SK-N-SH (cell line): ENCODE results near the gene GAN. TPM values are rescaled to one million over a fixed set of nuclear protein-coding genes. Genes with fewer than 3 reads are reported as not detected.

Source experiments
- CTCF ChIA-PET: fragments of 300-600, 350-600 bp; formaldehyde crosslinking; extraction: SDS; loops from one replicate; lab custom pipeline; 2021; lab: Yijun Ruan, JAX
- POLR2A ChIA-PET: fragments of 350-600 bp; sonication (Branson Sonifier 250); formaldehyde crosslinking; extraction: SDS; loops from one replicate; lab custom pipeline; 2020; ENCODE audit warnings: antibody characterized with exemption, inconsistent platforms; lab: Yijun Ruan, JAX
- DNase-seq: peaks from one replicate; pipeline ENCODE4 v3.0.0; 2012
- H2AFZ ChIP-seq: fragments of 200-600 bp; sonication (generic); 2 replicates; pipeline ENCODE4 v1.8.1; 2016; ENCODE audit warnings: antibody characterized with exemption, mild to moderate bottlenecking, low read depth
- H3F3A ChIP-seq: fragments of 200-600 bp; sonication (generic); replicated peaks from 2 replicates; pipeline ENCODE3; 2016; ENCODE audit warnings: antibody characterized with exemption, mild to moderate bottlenecking; ENCODE audit not compliant: insufficient read depth
- H3K27ac ChIP-seq, 2 experiments: fragments of 200-500 bp in 1 of 2; fragments of 200-600 bp in 1 of 2; sonication (Bioruptor generic) in 1 of 2; sonication (generic), shearing (Covaris generic) in 1 of 2; 2 replicates each; pipeline versions ENCODE4 v1.5.1 to v1.6.1; 2014 to 2016; ENCODE audit warnings: low read depth in 2 of 2, inconsistent platforms in 1 of 2, low read length in 1 of 2, mild to moderate bottlenecking in 1 of 2, mixed read lengths in 1 of 2
- H3K27me3 ChIP-seq: fragments of 200-600 bp; sonication (generic), shearing (Covaris generic); 2 replicates; pipeline ENCODE4 v1.6.1; 2016; ENCODE audit warnings: mixed run types; ENCODE audit not compliant: insufficient read depth
- H3K36me3 ChIP-seq, 2 experiments: fragments of 200-500 bp in 1 of 2; fragments of 200-600 bp in 1 of 2; sonication (Bioruptor generic) in 1 of 2; sonication (generic) in 1 of 2; replicated peaks in 1 of 2; 2 replicates each; pipeline versions ENCODE3 to v1.5.1; 2014 to 2016; ENCODE audit warnings: low read length in 1 of 2, mild to moderate bottlenecking in 1 of 2; ENCODE audit not compliant: insufficient read depth in 2 of 2, control insufficient read depth in 1 of 2
- H3K4me1 ChIP-seq, 2 experiments: fragments of 200-500 bp in 1 of 2; fragments of 200-600 bp in 1 of 2; sonication (Bioruptor generic) in 1 of 2; sonication (generic), shearing (Covaris generic) in 1 of 2; 2 replicates each; pipeline versions ENCODE4 v1.5.1 to v1.6.1; 2014 to 2016; ENCODE audit warnings: low read depth in 1 of 2, low read length in 1 of 2, mixed run types in 1 of 2; ENCODE audit not compliant: insufficient read depth in 2 of 2, control insufficient read depth in 1 of 2
- H3K4me2 ChIP-seq: fragments of 200-600 bp; sonication (generic), shearing (Covaris generic); 2 replicates; pipeline ENCODE4 v1.6.1; 2017; ENCODE audit warnings: mixed run types
- H3K4me3 ChIP-seq, 2 experiments: fragments of 200-500 bp in 1 of 2; fragments of 200-600 bp in 1 of 2; sonication (Bioruptor generic) in 1 of 2; sonication (generic), shearing (Covaris generic) in 1 of 2; 2 replicates each; pipeline versions ENCODE4 v1.5.1 to v1.8.1; 2014 to 2016; ENCODE audit warnings: low read depth in 2 of 2, inconsistent platforms in 1 of 2, low read length in 1 of 2, mild to moderate bottlenecking in 1 of 2, mixed read lengths in 1 of 2, moderate library complexity in 1 of 2
- H3K79me2 ChIP-seq: fragments of 200-600 bp; sonication (generic); 2 replicates; pipeline ENCODE4 v1.8.1; 2017; ENCODE audit warnings: mild to moderate bottlenecking; ENCODE audit not compliant: insufficient read depth
- H3K9ac ChIP-seq: fragments of 200-600 bp; sonication (generic); 2 replicates; pipeline ENCODE4 v1.6.1; 2017; ENCODE audit warnings: mixed run types
- H3K9me2 ChIP-seq: fragments of 200-600 bp; sonication (generic); 2 replicates; pipeline ENCODE4 v1.6.1; 2017; ENCODE audit warnings: mixed run types
- H3K9me3 ChIP-seq: fragments of 200-600 bp; sonication (generic); 2 replicates; pipeline ENCODE4 v1.6.1; 2017; ENCODE audit warnings: mixed run types, mild to moderate bottlenecking, moderate library complexity
- H4K20me1 ChIP-seq: fragments of 200-600 bp; sonication (generic); 2 replicates; pipeline ENCODE4 v1.6.1; 2017; ENCODE audit warnings: mild to moderate bottlenecking, mixed run types; ENCODE audit not compliant: insufficient read depth
- FOSL2 ChIP-seq: IDR thresholded peaks from 2 replicates; pipeline ENCODE4 v1.4.0; 2012; ENCODE audit warnings: low read depth, mild to moderate bottlenecking, moderate library complexity, borderline replicate concordance
- GATA2 ChIP-seq: sonication (generic); formaldehyde crosslinking; IDR thresholded peaks from 2 replicates; pipeline ENCODE4 v1.5.0; 2020; ENCODE audit warnings: mild to moderate bottlenecking, missing genetic modification reagents
- JUND ChIP-seq: IDR thresholded peaks from 2 replicates; pipeline ENCODE4 v1.4.0; 2012
- MEF2A ChIP-seq: IDR thresholded peaks from 2 replicates; pipeline ENCODE4 v1.4.0; 2012; ENCODE audit warnings: low read depth, borderline replicate concordance
- NFIC ChIP-seq: IDR thresholded peaks from 2 replicates; pipeline ENCODE4 v1.4.0; 2012; ENCODE audit warnings: borderline replicate concordance
- RCOR1 ChIP-seq: fragments of 150-350 bp; IDR thresholded peaks from 2 replicates; pipeline ENCODE4 v1.6.1; 2017; ENCODE audit warnings: antibody characterized with exemption, low read length
- REST ChIP-seq: IDR thresholded peaks from 2 replicates; pipeline ENCODE4 v1.6.1; 2012; ENCODE audit warnings: mild to moderate bottlenecking, low read depth, low read length, moderate library complexity
- TAF1 ChIP-seq: IDR thresholded peaks from 2 replicates; pipeline ENCODE4 v1.6.1; 2012; ENCODE audit warnings: low read depth, mild to moderate bottlenecking, low read length, moderate library complexity, borderline replicate concordance
- WGBS: methylation state at CpG from one replicate; pipeline ENCODE4 v1.1.6; 2017; ENCODE audit warnings: low lambda C conversion rate; 5-methylcytosine and 5-hydroxymethylcytosine counted together
- polyA plus RNA-seq, 3 experiments: library from polyadenylated mRNA; depleted of rRNA; stranded (reverse); fragments of >200 nt; gene quantifications; 2 replicates each; pipeline ENCODE4 v1.2.3, GENCODE V29; 2012
- TF ChIP-seq, protein P1 (sequence below): fragments of 150-350 bp; IDR thresholded peaks from 2 replicates; pipeline ENCODE4 v1.6.1; 2017; ENCODE audit warnings: antibody characterized with exemption, low read length, low read depth, borderline replicate concordance
- TF ChIP-seq, protein P2 (sequence below): IDR thresholded peaks from 2 replicates; pipeline ENCODE4 v1.4.0; 2012; ENCODE audit warnings: low read depth, borderline replicate concordance
- TF ChIP-seq, protein P3 (sequence below): fragments of 150-350 bp; IDR thresholded peaks from 2 replicates; pipeline ENCODE4 v1.6.1; 2016; ENCODE audit warnings: mild to moderate bottlenecking, low read depth, low read length
- TF ChIP-seq, protein P4 (sequence below): IDR thresholded peaks from 2 replicates; pipeline ENCODE4 v1.4.0; 2012; ENCODE audit warnings: low read depth, borderline replicate concordance

Gene GAN
- polyA plus RNA-seq, 1 of the 3 experiments (the other 2 are of a cell fraction), result 0.79 TPM

- Histone ChIP-seq H3K4me1 (no peaks in the 10 kb centered on the region; a peak in 1 of 4 replicates), H4K20me1 (no peaks in the 10 kb centered on the region), H3F3A (no peaks in the 10 kb centered on the region), H3K9me2 (no peaks in the 10 kb centered on the region), H3K4me2 (no peak overlapping the region), H3K36me3 (no peaks in the 10 kb centered on the region), H3K27ac (no peak overlapping the region), H3K9me3 (no peaks in the 10 kb centered on the region), H2AFZ (no peak overlapping the region), H3K79me2 (no peaks in the 10 kb centered on the region), H3K27me3 (no peaks in the 10 kb centered on the region), H3K4me3 (no peak overlapping the region), H3K9ac (no peak overlapping the region)
- TF ChIP-seq, protein P1, sequence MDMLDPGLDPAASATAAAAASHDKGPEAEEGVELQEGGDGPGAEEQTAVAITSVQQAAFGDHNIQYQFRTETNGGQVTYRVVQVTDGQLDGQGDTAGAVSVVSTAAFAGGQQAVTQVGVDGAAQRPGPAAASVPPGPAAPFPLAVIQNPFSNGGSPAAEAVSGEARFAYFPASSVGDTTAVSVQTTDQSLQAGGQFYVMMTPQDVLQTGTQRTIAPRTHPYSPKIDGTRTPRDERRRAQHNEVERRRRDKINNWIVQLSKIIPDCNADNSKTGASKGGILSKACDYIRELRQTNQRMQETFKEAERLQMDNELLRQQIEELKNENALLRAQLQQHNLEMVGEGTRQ, result no peak
- TF ChIP-seq TAF1 (no peak), GATA2 (CRISPR knock-in tag) (no peak), FOSL2 (no peak), RCOR1 (no peak), REST (no peak), JUND (no peak), NFIC (no peak), MEF2A (no peak)
- TF ChIP-seq, protein P2, sequence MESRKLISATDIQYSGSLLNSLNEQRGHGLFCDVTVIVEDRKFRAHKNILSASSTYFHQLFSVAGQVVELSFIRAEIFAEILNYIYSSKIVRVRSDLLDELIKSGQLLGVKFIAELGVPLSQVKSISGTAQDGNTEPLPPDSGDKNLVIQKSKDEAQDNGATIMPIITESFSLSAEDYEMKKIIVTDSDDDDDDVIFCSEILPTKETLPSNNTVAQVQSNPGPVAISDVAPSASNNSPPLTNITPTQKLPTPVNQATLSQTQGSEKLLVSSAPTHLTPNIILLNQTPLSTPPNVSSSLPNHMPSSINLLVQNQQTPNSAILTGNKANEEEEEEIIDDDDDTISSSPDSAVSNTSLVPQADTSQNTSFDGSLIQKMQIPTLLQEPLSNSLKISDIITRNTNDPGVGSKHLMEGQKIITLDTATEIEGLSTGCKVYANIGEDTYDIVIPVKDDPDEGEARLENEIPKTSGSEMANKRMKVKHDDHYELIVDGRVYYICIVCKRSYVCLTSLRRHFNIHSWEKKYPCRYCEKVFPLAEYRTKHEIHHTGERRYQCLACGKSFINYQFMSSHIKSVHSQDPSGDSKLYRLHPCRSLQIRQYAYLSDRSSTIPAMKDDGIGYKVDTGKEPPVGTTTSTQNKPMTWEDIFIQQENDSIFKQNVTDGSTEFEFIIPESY, result no peak
- TF ChIP-seq, protein P3, sequence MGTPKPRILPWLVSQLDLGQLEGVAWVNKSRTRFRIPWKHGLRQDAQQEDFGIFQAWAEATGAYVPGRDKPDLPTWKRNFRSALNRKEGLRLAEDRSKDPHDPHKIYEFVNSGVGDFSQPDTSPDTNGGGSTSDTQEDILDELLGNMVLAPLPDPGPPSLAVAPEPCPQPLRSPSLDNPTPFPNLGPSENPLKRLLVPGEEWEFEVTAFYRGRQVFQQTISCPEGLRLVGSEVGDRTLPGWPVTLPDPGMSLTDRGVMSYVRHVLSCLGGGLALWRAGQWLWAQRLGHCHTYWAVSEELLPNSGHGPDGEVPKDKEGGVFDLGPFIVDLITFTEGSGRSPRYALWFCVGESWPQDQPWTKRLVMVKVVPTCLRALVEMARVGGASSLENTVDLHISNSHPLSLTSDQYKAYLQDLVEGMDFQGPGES, result no peak
- TF ChIP-seq, protein P4, sequence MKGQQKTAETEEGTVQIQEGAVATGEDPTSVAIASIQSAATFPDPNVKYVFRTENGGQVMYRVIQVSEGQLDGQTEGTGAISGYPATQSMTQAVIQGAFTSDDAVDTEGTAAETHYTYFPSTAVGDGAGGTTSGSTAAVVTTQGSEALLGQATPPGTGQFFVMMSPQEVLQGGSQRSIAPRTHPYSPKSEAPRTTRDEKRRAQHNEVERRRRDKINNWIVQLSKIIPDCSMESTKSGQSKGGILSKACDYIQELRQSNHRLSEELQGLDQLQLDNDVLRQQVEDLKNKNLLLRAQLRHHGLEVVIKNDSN, result no peak
- no peak for DNase-seq
- WGBS, result 69% methylated on average over 5 of the region's 7 CpGs
- ChIA-PET POLR2A (no interaction called here), CTCF (interaction anchor here (2.4 kb wide), 1 partner anchor 62 kb away, joined by 6 read pairs; no protein-coding TSS in a partner anchor)
Observed at GRCh38 chr16:81266680-81267095, 48.1 kb upstream of the GAN start.
